Stimulated activated CD4-positive, alpha-beta T cell treated with anti-CD3 and anti-CD28 coated beads, Interleukin-2, amount 100 ng/mL, for 4 hours (primary cell): ENCODE data around the gene LDLRAD3.
"Not testable (repeated sequence)": the region's sequence is repeated elsewhere in the genome, so short reads cannot be mapped to it uniquely, and the experiment has no call there.

Experiments
- DNase-seq: peaks from one replicate; pipeline ENCODE4 v3.0.0-alpha.2; 2020; ENCODE audit warnings: low read depth

The LDLRAD3 gene

DNA sequence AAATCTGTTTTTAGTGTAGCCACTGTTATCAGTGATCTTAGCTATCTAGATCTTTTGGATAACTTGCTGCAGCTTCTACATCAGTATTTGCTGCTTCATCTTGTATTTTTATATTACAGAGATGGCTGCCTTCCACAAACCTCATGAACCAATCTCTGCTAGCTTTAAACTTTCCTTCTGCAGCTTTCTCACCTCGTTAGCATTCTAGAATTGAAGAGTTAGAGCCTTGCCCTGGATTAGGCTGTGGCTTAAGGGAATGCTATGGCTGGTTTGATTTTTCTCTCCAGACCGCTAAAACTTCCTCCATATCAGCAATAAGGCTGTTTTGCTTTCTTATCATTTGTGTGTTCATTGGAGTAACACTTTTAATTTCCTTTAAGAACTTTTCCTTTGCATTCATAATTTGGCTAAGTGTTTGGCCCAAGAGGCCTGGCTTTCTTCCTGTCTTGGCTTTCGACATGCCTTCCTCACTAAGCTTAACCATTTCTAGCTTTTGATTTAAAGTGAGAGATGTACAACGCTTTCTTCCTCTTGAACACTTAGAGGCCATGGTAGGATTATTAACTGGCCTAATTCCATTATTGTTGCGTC lies 51.9 kb downstream of the LDLRAD3 start:
- no peak for DNase-seq

DNA sequence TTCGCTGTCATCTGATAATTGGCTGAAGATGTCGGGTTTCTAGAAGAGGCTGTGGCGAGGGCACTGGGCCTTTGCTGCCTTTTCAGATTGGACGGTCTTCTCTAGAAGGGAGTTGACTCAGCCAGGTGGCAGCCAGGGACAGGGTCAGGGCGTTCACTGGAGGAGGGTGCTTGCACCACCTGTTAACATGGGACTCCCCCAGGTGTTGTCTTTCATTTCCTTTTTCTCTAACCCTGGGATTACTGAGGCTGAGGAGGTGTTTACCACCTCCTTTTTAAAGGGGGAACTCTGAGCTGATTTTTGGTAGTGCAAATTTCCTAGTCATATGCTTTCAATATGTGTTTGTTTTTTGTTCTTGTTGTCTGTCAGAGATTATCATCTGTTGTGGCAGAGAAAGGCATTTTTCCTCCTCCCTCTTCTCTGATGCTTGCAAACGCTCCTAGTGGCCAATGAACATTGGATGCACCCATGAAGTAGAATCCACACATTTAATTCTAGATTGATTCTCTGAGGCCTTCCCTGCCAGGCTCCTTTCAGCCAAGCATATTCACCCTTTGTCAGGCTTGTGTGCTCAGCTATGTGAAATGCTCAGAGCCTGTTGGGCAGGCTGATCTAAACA lies 54.1 kb downstream of the LDLRAD3 start:
- no peak for DNase-seq

DNA sequence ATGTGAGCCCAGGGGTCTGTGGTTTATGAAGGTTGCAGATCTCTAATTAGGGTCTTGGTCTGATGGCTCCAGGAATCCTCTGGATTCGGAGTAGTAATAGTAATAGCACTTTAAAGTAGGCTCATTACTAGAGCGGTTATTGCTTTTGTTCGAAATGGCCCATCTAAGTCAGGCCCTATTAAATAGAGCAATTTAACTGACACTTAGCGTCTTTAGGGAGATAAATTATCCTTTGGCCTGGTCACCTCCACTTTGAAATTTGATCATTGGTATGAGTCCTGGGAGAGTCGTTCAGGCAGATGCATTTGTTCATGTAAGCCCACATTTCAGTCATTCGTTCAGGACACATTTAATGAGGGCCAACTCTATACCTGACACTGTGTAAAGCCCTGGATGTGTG lies 54.8 kb downstream of the LDLRAD3 start:
- DNase-seq, result no peak

DNA sequence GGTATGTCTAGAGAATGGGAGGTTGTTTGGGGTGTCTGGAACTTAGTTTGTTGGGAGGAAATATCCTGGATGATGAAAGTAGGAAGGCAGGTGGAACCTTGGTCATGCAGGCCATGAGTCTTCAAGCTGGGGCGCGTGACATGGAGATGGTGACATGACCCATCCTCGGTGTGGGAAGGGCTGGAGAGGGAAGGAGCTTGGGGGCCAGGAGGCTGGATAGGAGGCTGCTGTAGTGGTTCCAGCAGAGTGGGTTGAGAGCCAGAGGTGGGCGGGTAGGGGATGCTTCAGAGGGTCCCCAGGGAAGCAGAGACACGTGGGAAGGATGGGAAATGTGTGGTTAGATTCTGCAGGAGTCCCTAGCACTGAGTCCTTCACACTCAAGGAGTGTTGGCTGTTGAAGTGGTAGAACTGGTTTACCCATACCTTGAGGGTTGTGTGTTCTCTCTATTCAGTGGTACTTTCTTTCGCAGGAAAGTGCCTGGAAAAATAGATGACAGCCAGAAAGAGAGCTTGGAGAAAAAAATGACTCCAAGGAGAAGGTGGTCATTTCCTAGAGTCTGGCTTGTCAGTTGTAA lies 56.8 kb downstream of the LDLRAD3 start:
- no peak for DNase-seq

DNA sequence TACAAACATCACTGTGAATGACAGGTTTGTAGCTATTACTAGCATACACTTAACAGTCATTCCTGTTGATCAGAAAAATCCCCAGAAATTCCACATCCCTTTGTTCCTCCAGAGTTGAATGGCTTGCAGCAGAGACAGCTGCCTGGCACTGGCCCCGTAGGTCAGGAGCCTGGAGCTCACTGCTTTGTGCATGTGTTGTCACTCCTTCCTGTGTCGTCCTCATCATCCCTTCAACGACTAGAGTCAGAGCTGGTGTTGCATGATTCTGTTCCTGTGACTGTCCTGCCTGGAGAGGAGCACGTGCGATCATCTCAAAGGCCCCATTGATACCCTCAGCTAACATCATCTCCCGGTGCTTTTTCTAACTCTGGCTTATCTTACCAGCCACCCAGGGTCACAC lies 58.3 kb downstream of the LDLRAD3 start:
- no peak for DNase-seq

DNA sequence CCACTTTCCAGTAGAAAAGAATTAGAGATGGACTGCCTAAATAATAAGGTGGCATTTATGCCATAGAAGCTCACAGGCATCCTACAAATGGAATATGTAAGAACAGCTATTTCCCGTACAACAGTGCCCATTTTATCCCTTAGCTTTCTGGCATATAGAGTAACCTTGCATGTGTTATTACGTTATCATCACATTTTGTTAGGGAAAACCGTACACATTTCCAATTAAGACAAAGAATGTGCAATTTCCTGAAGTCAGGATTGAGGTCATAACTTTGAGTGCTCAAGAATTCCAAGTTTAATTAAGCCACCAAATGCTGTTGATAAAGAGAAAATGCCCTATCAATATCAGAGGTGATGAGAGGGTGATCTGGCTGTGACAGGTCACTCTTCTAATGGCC lies 58.9 kb downstream of the LDLRAD3 start:
- DNase-seq, result no peak

DNA sequence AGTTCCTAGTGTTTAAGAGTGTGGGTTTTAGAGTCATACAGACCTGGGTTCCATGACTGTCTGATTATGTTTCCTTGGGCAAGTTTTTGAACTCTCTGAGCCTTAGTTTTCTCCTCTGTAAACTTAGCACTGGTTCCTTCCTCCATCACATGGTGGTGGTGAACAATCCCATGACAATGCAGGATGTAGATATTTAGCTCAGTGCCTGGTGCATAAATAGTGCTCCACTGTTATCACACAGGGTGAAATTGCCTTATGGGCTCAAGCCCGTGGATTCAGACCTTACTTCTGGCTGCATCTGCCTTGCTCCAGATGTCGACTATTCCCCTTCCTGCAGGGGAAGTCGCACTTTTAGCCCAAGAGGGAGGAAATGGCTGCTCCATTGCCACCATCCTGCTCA lies 62.7 kb downstream of the LDLRAD3 start:
- DNase-seq, result no peak

DNA sequence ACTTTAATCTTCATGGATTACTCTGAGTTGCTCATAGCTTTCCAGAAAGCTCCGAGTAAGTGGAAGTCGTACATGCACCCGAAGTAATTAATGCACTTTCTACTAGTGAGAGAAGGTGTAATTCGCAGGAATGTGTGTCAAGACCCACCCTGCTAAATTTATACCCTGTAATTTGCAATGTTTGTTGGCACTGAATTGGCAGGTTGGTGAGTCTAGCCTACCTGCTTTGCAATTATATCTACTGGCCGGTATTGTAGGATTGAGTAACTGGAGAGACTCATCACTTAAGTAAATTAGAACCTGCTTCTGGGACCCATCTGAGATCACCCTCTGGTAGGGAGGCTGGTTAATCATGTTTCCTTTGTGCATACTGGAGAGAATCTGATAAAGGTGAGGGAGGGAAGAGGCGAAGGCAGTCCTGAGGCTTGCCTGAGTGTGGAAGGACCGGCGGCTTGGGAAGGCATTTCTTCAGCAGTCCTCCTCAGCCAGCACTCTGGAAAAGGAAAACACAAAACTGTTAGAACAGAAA lies 63.3 kb downstream of the LDLRAD3 start:
- no peak for DNase-seq

DNA sequence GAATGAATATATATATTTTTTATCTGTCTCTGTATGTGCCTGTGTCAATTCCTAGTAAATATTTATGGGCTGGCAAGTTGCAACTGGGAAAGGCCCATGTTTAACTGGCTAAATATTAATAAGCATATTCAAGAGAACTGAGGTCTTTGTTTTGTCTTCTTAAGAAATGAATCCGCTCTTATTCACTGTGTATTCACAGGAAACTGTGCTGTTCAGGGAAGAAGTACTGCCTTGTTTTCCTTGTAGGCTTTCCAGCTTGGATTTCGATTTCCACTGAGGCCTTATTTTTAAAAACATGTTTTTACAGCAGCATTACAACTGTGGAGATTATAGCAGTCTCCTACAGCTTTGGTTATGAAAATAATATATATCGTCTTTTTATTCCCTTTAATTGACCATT lies 64.7 kb downstream of the LDLRAD3 start:
- no peak for DNase-seq

DNA sequence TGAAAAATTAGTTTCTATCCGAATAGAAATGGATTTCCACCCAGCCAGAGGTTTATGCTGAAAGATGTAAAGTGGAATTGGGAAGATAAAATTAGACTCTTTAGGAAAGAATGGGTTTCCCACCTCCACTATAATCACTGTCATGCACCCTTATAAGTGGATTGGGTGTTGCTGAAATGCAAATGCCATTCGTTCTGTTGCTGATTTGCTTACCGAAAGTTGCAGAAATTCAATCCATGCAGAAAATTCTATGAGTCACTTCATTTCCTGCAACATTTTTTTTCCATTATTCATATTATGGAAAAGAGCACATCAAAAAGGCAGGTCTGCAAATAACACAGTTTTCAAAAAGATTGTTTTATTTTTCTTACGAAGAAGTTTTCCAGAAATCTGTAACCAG lies 65.6 kb downstream of the LDLRAD3 start:
- DNase-seq, result no peak

DNA sequence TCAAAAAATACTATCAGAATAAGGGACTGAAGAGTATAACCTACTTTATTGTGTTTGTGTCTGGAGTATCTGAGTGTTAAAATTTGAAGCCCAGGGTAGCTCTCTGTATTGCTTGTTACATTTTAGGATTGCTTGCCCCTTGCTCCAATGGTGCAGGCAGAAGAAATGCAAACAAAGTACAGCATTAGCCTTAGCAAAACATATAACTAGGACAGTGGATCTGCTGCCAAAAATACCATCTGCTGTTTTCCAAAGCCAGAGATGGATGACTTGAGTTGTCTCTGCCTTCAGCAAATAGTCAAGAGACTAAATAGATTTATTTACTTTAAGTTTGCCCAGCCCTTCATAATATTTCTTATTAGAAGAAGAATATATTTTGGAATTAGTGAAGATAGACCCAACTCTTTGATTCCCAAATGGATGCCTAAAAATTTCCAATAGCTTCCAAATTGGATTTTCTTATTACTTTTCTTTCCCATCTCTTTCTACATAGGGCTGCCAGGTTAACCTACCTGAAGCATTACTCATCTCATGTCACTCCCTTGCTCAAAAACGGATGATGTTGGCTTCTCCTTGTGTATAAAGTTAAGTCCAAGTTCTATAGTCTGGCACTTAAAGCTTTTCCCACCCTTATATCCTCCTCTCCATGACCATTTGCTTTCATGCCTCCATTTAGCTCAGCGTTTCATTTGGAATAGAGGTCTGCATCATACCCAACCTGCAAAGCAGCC lies 66.3 kb downstream of the LDLRAD3 start:
- DNase-seq, result no peak

DNA sequence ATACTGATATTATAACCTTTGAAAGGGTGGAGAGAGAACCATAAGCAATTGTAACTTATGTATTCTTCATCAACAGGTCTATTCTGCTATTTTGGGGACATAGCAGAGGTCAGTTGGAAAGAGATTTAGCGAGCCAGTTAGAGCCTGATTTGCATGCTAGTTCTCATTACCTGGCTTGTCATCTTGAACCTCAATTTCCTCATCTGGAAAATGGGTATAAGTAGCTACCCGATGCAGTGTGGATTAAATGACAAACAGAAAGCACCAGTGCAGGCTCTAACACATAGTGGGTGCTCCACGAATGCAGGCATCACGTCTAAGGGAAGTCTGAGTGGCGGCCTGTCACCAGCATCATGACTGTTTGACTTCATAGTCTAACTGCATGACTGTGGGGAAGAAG lies 67.7 kb downstream of the LDLRAD3 start:
- DNase-seq, result no peak

DNA sequence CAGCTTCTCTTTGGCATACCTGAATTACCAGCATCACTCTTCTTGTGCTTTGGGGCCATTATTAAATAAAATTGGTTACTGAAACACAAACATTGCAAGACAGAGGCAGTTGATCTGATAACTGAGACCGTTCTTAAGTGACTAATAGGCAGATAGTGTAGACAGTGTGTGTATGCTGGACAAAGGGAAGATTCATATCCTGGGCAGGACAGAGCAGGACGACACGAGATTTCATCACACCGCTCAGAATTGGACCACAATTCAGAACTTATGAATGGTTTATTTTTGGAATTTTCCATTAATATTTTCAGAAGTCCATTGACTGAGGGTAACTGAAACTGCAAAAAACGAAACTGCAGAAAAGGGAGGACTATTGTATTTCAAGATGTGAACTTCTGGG lies 68.6 kb downstream of the LDLRAD3 start:
- no peak for DNase-seq

DNA sequence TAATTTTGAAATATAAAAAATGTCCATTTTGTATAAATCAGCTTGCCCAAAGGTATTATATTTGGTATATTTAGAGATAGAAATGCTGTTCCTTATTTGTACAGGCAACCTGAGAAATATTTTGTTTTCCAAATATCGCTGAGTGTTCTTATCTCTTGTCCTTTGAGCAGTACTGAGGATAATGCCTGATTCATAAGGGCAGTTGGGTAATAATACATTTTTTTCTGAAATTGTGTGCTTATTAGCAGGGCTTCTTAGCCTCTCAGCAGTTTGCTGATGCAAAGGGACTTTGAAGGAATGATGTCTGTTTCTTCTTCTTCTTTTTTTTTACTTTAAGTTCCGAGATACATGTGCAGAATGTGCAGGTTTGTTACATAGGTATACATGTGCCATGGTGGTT lies 69.1 kb downstream of the LDLRAD3 start:
- no peak for DNase-seq

DNA sequence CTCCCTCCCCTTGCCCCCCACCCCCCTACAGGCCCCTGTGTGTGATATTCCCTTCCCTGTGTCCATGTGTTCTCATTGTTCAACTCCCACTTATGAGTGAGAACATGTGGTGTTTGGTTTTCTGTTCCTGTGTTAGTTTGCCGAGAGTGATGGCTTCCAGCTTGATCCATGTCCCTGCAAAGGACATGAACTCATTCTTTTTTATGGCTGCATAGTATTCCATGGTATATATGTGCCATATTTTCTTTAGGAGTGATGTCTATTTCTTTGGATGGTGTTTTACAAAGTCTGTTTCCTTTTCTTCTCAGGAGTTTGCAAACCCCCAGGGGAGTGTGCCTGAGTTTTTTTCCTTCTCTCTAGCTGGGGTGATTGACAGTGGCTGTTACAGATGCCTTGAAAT lies 69.6 kb downstream of the LDLRAD3 start:
- DNase-seq, result not testable (repeated sequence)

DNA sequence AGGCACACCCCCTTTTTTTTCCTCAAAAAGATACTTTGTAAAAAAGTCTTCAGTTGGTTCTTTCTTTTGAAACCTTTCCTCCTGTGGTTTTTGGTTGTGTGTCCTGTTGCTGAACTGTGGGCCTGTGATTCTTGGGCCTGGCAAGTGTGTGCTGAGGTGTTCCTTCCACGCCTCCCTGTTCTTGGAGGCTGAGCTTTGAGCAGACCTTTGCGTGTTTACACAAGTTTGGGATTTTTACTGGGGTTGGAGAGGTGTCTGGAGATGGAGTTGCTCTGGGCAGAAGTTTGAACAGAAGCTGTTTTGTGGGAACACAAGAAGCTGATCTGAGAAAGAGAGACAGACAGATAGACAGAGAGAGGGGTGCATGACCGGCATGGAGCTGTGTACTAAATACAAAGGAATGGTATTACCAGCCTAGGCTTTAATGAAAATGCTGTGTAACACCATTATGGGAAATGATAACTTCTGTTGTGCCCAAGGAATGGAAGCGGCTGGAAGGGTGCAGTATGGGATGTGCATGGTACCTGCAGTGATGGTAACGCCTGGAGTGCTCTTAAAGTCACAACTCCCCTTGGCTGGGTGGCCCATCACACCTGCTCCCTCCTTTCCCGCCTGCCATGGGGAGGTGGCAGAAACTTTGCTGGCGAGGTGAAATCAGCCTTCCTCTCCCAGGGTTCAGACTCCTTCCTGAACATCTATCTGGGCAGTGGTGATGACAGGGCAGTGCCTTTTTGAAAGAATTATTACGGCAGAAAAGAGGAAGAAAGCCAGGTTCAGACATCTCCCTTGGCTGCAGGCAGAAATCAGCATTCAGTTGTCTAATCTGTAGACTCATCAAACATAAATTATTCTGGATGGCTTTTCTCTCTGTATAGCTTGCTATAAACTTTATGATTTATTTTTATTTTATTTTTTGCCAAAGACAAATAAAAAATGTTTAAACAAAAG lies 70.4 kb downstream of the LDLRAD3 start:
- DNase-seq, result no peak

DNA sequence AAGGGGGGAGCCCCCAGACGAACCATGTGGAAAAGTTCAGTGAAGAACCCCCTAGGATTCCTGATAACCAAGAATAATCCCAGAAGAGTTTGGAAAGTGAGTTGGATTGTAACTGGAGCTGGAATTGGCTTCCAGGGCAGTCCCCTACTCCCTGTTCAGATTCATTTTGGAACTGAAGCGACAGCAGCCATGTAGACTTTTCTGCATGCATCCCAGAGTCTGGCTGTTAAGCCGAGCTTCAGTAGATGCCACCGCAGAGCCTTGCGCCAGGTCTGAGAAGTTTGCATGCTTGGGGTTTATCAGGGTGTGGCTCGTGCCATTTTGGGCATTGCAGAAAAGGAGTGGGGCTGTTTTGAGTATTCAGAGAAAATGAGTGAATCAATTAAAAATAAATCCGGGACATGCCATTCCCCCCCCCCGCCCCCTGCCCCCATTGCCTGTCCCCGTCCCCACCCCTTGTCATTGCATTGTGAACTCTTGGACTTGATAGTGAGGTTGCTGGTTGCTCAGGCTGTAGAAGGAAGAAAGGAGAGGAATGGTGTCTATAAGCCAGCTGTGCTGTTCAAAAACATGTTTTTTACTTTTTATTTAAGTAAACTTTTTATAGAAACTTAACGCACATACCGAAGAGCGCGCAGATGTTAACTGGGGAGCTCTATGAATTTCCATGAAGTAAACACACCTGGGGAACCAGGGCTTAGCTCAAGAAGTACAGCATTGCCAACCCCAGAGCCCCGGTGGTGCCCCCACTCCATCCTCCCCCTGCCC lies 71.2 kb downstream of the LDLRAD3 start:
- no peak for DNase-seq

DNA sequence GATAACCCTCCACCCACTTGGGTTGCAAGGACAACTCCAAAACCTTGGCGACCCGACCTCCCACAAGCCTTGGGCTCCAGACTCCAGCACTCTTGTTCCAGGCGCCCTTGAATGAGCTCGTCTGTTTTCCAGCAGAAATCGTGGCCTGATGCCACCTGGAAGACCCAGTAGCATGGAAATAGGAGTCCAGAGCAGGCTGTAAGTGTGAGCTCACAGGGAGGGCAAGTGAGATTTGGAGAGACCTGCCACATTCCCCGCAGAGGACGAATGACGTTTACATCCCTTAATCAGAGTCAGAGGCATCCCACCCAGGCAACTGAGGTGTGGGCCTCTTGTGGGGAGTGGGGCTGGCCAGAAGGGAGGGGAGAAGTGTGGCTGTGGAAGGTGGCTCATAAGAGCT lies 71.9 kb downstream of the LDLRAD3 start:
- DNase-seq, result no peak

DNA sequence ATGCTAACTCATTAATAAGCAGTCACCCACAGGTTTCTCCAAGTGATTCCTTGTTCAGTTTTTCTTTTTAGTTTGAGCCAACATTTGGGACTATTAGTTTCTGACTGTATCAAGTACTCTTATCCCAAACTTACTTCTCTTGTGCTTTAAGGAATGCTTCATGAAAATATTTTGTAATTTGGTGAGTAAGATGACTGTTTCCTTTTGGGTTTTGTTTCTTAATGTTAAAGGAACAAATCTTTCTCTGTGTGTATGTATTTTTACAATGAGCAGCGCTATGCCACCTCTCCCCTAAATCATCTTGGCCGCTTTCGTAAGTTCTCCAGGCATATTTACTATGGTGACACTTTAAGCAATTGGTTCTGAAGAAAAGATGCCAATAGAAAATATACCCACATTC lies 72.4 kb downstream of the LDLRAD3 start:
- DNase-seq, result no peak

DNA sequence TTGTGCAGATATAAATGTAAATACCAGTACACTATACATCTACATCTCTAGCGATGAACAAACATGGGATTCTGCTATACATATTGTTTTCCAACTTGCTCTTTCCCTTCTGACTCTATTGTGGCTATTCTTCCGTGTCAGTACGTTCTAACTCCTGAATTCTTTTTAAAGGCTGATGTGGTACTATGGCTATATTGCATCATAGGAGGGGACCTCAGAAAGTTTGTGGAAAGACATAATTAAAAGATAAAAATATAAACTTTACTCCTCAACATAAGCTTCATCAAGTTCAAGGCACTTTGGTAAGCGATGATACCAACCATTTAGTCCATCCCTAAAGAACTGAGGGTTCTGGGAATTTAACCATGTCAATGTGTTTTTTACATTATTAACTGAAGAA lies 72.8 kb downstream of the LDLRAD3 start:
- DNase-seq, result no peak

DNA sequence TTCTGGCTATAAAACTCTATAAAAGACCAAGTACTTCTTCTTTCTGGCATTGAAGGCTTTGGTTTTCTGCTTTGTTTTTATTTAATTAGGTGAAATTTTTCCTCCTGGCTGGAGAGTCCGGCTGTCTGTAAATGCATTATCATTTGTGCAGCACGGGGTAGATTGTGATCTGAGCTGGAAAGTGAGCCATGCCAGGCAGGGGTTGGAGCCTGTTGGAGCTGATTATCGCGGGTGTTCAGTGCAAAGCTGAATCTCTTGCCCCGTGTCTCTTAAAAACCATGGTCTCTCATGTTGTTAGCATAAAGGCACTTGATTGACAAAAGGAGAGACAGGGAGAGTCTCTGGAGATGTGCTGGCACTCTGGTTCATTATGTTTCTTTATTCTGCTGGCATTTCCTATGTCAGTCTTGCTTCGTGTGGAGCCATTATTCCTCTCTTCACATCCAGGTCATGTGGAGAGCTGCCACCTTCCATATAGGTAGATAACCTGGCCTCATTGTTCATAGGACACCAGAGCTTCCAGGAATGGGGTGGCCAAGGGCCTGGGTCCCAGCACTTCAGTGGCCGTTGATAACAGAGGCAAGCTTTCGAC lies 75.2 kb downstream of the LDLRAD3 start:
- no peak for DNase-seq
